Upper lobe of left lung (tissue), 4 donors: Measurements from ENCODE around the gene PRKAG2.

Source experiments
- CTCF ChIP-seq, 6 experiments: fragments of 450-650 bp in 4 of 6; fragments of 200-600 bp in 2 of 6; sonication (generic) in 2 of 6; IDR thresholded peaks; one replicate each; pipeline ENCODE4 v1.5.1; 2016 to 2019; ENCODE audit warnings: antibody characterized with exemption in 6 of 6
- EP300 ChIP-seq, 4 donors: sonication (generic); formaldehyde crosslinking; IDR thresholded peaks; one replicate each; pipeline ENCODE4 v1.5.1; 2017; ENCODE audit warnings: antibody characterized with exemption in 4 of 4, control low read depth in 2 of 4
- POLR2A ChIP-seq, 4 donors: fragments of 450-650 bp; IDR thresholded peaks; one replicate each; pipeline ENCODE4 v1.5.1; 2016 to 2017; ENCODE audit warnings: antibody characterized with exemption in 4 of 4, mild to moderate bottlenecking in 2 of 4
- POLR2AphosphoS5 ChIP-seq, 2 donors: sonication (generic); formaldehyde crosslinking; IDR thresholded peaks; one replicate each; pipeline ENCODE4 v1.5.1; 2017; ENCODE audit warnings: antibody characterized with exemption in 2 of 2

- TF ChIP-seq EP300 (IDR thresholded peaks at IDR 0.05), result no peak
- no peak for TF ChIP-seq CTCF (IDR thresholded peaks at IDR 0.05)
- TF ChIP-seq POLR2A (IDR thresholded peaks at IDR 0.05), result no peak
- no peak for TF ChIP-seq POLR2AphosphoS5 (IDR thresholded peaks at IDR 0.05)
Measured at GRCh38 chr7:151710121-151710640, 166.7 kb downstream of the PRKAG2 start.
